Measurements from ENCODE around the gene NPPA.
"Not testable (repeated sequence)": the region's sequence is repeated elsewhere in the genome, so short reads cannot be mapped to it uniquely, and the experiment has no call there.

Gene NPPA

DNA sequence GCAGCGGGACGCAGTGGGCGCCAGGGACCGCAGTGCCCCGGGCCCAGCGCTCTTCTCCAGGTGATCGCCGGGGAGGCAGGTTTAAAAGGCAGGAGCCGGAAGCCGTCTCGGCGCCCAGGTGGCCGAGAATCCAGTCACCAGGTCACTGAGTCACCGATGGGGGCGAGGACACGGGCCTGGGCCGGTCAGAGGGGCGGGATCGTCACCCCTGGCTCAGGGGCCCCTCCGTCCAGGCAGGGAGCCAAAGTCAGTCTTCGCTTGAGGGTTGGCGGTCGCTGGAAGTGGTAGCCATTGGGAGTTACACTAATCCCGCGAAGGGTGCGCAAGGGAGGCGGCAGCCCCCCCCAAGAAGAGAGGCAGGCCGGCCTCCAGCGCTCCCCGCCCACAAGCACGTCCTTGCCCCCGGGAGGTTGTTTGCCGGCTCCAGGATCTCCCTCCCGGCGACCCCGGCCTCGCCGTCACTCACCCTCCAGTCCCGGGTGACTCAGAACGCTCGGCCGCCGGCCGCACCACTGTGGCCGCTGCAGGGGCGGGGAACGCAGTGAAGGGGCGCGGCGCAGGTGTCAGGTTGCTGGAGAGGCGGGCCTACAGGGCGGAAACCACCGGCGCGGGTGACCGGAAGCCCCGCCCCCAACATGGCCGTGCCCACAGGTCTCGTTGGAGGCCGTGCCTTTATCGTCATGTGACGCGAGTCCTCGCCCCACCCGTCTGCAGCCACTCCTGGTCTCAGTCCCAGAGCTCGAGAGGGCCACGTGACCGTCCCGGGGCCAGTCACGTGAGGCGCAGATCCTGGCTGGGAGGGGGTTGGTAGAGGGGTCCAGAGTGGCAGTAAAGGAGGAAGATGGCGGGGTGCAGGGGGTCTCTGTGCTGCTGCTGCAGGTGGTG lies 41.9 kb downstream of the NPPA start, which contains the start of the genes CLCN6 and MTHFR:
Gene CLCN6, plus strand, starts transcription at position 770 of the 885 bp plus-strand sequence. Its CDS starts 72 bp downstream, at position 842.
Gene MTHFR, minus strand, starts transcription at position 543 of the 885 bp plus-strand sequence. CDS start 2,848 bp downstream, outside the sequence.
- peak; percentile 99 for DNase-seq

- DNase-seq: no peak
Measured at GRCh38 chr1:11804666-11805421, 42.7 kb downstream of the NPPA start.

GRCh38 chr1:11803924-11804665 lies 43.5 kb downstream of the NPPA start:
- DNase-seq: not testable (repeated sequence)

GRCh38 chr1:11802973-11803885 lies 44.4 kb downstream of the NPPA start:
- peak; percentile 39 for DNase-seq

DNA sequence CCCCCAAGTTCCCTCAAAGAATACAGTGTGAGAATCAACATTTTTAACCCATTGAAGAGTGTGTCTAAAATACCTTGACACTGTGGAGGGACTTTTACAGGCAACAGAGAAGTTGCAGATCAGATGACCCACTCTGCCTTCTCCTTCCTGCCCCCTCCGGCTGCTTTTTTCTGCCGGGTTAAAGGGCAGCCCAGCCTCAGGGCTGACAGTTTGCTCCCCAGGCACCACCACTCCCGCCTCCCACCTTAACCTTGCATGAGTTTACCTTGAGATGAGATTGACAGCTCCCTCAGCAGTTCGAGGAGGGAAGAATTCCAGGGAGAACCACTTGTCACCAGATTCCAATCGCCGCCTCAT lies 45.0 kb downstream of the NPPA start:
- DNase-seq: no peak

DNA sequence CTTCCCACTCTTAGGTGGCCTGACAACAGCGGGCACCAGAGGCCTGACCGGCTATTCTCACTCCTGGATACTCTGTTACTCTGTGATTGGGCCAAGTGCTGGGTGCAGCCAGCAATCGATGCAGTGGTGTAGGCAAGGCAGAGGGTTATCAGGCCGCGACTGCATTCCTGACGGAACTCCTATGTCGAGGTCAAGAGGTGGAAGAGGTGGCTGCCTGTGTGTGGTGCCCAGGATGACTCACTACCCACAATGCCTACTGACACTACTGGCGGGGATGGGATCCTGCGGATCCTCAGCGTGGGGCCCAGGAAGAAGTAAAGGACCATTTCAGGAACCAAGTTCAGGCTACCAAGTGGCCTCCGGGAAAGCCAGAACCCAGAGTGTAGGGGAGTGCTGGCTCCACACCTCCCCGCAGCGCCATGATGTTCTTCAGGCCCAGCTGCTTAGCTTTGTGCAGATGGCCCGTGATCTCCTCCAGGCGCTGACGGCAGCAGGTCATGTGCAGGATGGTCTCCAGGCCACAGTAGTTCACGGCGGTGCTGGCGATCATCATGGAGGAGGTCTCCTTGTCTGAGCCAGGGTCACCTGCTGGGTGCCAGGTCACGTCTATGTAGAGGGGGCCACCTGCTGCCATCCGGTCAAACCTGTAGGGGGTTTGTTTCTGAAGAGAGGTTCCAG lies 46.7 kb downstream of the NPPA start:
- DNase-seq: no peak

GRCh38 chr1:11800391-11800755 lies 47.2 kb downstream of the NPPA start:
- no peak for DNase-seq

- DNase-seq: no peak
Measured at GRCh38 chr1:11799896-11800295, 47.7 kb downstream of the NPPA start.

DNA sequence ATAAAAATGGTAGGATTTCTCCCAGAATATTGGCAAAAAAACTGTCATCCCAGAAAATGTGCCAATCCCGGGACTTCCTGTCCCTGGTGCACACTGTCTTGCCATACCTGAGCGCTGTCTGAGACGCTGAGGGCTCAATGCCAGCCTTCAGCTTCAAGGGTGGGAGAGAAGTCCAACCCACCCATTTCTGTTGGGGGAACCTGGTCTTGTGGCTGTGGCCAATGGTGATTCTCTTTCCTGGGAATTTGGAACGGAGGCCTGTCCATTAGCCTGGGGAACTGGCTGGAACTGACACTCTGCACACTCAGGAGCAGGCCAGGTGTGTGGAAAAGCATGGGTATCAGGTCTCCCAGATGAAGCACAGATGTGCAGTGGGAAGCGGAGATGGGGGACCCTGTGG lies 48.5 kb downstream of the NPPA start:
- DNase-seq: no peak

- no peak for DNase-seq
Measured at GRCh38 chr1:11797525-11798216, 49.9 kb downstream of the NPPA start.

- DNase-seq: no peak
Measured at GRCh38 chr1:11796036-11796828, 51.4 kb downstream of the NPPA start.

All from midbrain (tissue), 1 donor.